ENCODE results near the gene EYS.

The EYS gene

GRCh38 chr6:65116326-65116725 lies 590.7 kb downstream of the EYS start:
- Histone ChIP-seq H2AFZ (ENCODE audit: low read length) (no peak overlapping the region), H3K27ac (ENCODE audit: low read length) (no peak overlapping the region), H3F3A (ENCODE audit: insufficient read depth, low read length) (no peaks in the 10 kb centered on the region), H3K9me3 (replicated peaks; ENCODE audit: insufficient read depth, low read length) (no peaks in the 10 kb centered on the region), H3K36me3 (replicated peaks; ENCODE audit: insufficient read depth, low read length) (no peaks in the 10 kb centered on the region), H4K20me1 (ENCODE audit: insufficient read depth, low read length) (no peaks in the 10 kb centered on the region), H3K9me2 (replicated peaks; ENCODE audit: insufficient read depth, low read length) (no peaks in the 10 kb centered on the region), H3K4me3 (ENCODE audit: low read length) (no peak overlapping the region), H3K27me3 (replicated peaks; ENCODE audit: insufficient read depth, low read length) (no peaks in the 10 kb centered on the region), H3K4me2 (ENCODE audit: low read depth, low read length) (no peak overlapping the region), H3K9ac (ENCODE audit: low read length) (no peak overlapping the region), H3K4me1 (ENCODE audit: low read length) (no peaks in the 10 kb centered on the region), H3K79me2 (ENCODE audit: low read length) (no peaks in the 10 kb centered on the region)
- DNase-seq, result no peak
- TF ChIP-seq EZH2phosphoT487 (IDR thresholded peaks at IDR 0.05; ENCODE audit: low read length) (no peak), EZH2 (optimal IDR thresholded peaks at IDR 0.05; ENCODE audit: low read depth, low read length) (no peak)
- TF ChIP-seq, protein P1, sequence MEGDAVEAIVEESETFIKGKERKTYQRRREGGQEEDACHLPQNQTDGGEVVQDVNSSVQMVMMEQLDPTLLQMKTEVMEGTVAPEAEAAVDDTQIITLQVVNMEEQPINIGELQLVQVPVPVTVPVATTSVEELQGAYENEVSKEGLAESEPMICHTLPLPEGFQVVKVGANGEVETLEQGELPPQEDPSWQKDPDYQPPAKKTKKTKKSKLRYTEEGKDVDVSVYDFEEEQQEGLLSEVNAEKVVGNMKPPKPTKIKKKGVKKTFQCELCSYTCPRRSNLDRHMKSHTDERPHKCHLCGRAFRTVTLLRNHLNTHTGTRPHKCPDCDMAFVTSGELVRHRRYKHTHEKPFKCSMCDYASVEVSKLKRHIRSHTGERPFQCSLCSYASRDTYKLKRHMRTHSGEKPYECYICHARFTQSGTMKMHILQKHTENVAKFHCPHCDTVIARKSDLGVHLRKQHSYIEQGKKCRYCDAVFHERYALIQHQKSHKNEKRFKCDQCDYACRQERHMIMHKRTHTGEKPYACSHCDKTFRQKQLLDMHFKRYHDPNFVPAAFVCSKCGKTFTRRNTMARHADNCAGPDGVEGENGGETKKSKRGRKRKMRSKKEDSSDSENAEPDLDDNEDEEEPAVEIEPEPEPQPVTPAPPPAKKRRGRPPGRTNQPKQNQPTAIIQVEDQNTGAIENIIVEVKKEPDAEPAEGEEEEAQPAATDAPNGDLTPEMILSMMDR (IDR thresholded peaks at IDR 0.05; ENCODE audit: low read length), result no peak

GRCh38 chr6:65113581-65113980 lies 593.4 kb downstream of the EYS start:
- Histone ChIP-seq H3K27ac (ENCODE audit: low read length) (no peak overlapping the region), H4K20me1 (ENCODE audit: insufficient read depth, low read length) (no peaks in the 10 kb centered on the region), H3K9me2 (replicated peaks; ENCODE audit: insufficient read depth, low read length) (no peaks in the 10 kb centered on the region), H3K9me3 (replicated peaks; ENCODE audit: insufficient read depth, low read length) (no peaks in the 10 kb centered on the region), H3K4me3 (ENCODE audit: low read length) (no peak overlapping the region), H3K4me2 (ENCODE audit: low read depth, low read length) (no peak overlapping the region), H3K79me2 (ENCODE audit: low read length) (no peaks in the 10 kb centered on the region), H3K36me3 (replicated peaks; ENCODE audit: insufficient read depth, low read length) (no peaks in the 10 kb centered on the region), H3K9ac (ENCODE audit: low read length) (no peak overlapping the region), H3K27me3 (replicated peaks; ENCODE audit: insufficient read depth, low read length) (no peaks in the 10 kb centered on the region), H3K4me1 (ENCODE audit: low read length) (no peaks in the 10 kb centered on the region), H3F3A (ENCODE audit: insufficient read depth, low read length) (no peaks in the 10 kb centered on the region), H2AFZ (ENCODE audit: low read length) (no peak overlapping the region)
- no peak for TF ChIP-seq EZH2 (optimal IDR thresholded peaks at IDR 0.05; ENCODE audit: low read depth, low read length)
- no peak for TF ChIP-seq EZH2phosphoT487 (IDR thresholded peaks at IDR 0.05; ENCODE audit: low read length)
- TF ChIP-seq, protein P1 (IDR thresholded peaks at IDR 0.05; ENCODE audit: low read length), result no peak
- DNase-seq, result no peak

DNA sequence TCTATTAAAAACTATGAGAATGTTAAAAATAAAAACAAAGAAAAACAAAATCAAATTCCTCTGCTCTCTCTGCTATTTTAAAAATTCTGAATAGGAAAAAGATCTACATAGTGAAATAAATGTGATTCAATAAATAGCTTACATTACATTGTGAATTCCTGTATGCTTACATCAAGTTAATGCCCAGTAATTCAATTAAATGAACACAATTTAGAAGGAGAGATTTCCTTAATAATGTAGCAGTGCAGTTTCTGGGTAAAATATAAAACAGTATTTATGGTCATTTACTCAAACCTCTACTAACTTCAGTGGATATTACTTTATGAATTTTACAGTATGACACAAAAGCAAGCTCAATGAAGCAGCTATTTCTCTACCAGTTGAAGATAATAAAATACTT lies 594.6 kb downstream of the EYS start:
- no peak overlapping the region for H3K27ac ChIP-seq (ENCODE audit: low read length)
- H3K79me2 ChIP-seq (ENCODE audit: low read length), result no peaks in the 10 kb centered on the region
- no peaks in the 10 kb centered on the region for H3K36me3 ChIP-seq (replicated peaks; ENCODE audit: insufficient read depth, low read length)
- no peak overlapping the region for H3K9ac ChIP-seq (ENCODE audit: low read length)
- no peak overlapping the region for H2AFZ ChIP-seq (ENCODE audit: low read length)
- H3K4me1 ChIP-seq (ENCODE audit: low read length), result no peaks in the 10 kb centered on the region
- no peaks in the 10 kb centered on the region for H3F3A ChIP-seq (ENCODE audit: insufficient read depth, low read length)
- H4K20me1 ChIP-seq (ENCODE audit: insufficient read depth, low read length), result no peaks in the 10 kb centered on the region
- no peaks in the 10 kb centered on the region for H3K9me2 ChIP-seq (replicated peaks; ENCODE audit: insufficient read depth, low read length)
- DNase-seq, result no peak
- TF ChIP-seq EZH2phosphoT487 (IDR thresholded peaks at IDR 0.05; ENCODE audit: low read length), result no peak
- TF ChIP-seq, protein P1 (IDR thresholded peaks at IDR 0.05; ENCODE audit: low read length), result no peak
- no peak for TF ChIP-seq EZH2 (optimal IDR thresholded peaks at IDR 0.05; ENCODE audit: low read depth, low read length)
- no peaks in the 10 kb centered on the region for H3K9me3 ChIP-seq (replicated peaks; ENCODE audit: insufficient read depth, low read length)
- H3K4me3 ChIP-seq (ENCODE audit: low read length), result no peak overlapping the region
- no peaks in the 10 kb centered on the region for H3K27me3 ChIP-seq (replicated peaks; ENCODE audit: insufficient read depth, low read length)
- H3K4me2 ChIP-seq (ENCODE audit: low read depth, low read length), result no peak overlapping the region

Data from MM.1S (cell line).